ENCODE results near the gene SLC9A4.

SLC9A4 gene

DNA sequence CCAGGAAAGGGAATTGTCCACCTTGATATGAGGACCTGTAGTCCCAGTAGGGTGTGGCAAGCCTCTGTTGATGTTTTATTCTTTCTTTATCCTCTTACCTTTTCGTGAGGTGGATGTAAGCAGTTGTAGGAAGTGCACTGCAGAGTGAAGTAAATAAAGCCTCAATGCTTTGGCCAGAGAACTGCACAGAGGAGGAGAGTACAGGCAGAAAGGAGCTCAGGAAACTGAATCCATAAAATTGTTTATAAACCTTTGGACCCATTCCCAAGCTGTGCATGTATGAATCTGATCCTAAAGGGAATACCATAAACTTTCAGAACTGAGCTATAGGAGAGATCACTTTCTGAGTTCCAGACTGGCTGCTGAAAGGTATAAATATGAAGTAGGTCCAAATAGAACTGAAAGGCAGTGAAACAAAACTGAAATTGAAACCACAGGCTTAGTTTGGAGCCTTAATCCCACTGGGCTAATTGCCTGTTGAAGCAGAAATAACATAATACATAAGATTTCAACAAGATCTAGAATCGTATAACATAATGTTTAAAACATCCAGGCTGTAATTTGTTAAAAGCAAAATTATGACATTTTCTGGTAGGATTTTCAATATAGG is 17.9 kb upstream of the SLC9A4 start:
- no peak overlapping the region for H3K27ac ChIP-seq (ENCODE audit: low read depth, low read length)
- no peaks in the 10 kb centered on the region for H3K4me1 ChIP-seq (ENCODE audit: control insufficient read depth, low read length)
- H3F3A ChIP-seq (ENCODE audit: control insufficient read depth, insufficient read depth): no peaks in the 10 kb centered on the region
- H3K27me3 ChIP-seq (ENCODE audit: control insufficient read depth, low read length): no peaks in the 10 kb centered on the region
- H3K79me2 ChIP-seq (ENCODE audit: control insufficient read depth, low read length): no peaks in the 10 kb centered on the region
- H4K20me1 ChIP-seq (ENCODE audit: control insufficient read depth, insufficient read depth, low read depth, low read length): no peaks in the 10 kb centered on the region
- no peak overlapping the region for H3K4me3 ChIP-seq (ENCODE audit: low read length)
- H3K4me2 ChIP-seq (ENCODE audit: low read length): no peak overlapping the region
- TF ChIP-seq EZH2phosphoT487 (IDR thresholded peaks at IDR 0.05; ENCODE audit: borderline replicate concordance, low read length): no peak
- TF ChIP-seq, protein P1, sequence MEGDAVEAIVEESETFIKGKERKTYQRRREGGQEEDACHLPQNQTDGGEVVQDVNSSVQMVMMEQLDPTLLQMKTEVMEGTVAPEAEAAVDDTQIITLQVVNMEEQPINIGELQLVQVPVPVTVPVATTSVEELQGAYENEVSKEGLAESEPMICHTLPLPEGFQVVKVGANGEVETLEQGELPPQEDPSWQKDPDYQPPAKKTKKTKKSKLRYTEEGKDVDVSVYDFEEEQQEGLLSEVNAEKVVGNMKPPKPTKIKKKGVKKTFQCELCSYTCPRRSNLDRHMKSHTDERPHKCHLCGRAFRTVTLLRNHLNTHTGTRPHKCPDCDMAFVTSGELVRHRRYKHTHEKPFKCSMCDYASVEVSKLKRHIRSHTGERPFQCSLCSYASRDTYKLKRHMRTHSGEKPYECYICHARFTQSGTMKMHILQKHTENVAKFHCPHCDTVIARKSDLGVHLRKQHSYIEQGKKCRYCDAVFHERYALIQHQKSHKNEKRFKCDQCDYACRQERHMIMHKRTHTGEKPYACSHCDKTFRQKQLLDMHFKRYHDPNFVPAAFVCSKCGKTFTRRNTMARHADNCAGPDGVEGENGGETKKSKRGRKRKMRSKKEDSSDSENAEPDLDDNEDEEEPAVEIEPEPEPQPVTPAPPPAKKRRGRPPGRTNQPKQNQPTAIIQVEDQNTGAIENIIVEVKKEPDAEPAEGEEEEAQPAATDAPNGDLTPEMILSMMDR (IDR thresholded peaks at IDR 0.05; ENCODE audit: low read depth, low read length, poor library complexity, severe bottlenecking): no peak
- H3K9me2 ChIP-seq (replicated peaks; ENCODE audit: control insufficient read depth, low read length): no peaks in the 10 kb centered on the region
- peaks cover 6% of the 10 kb centered on the region; the same call in 1 of the 2 replicates for H3K9me3 ChIP-seq (ENCODE audit: control insufficient read depth, insufficient read depth, low read length)
- H3K36me3 ChIP-seq (ENCODE audit: control insufficient read depth, low read length): no peaks in the 10 kb centered on the region

DNA sequence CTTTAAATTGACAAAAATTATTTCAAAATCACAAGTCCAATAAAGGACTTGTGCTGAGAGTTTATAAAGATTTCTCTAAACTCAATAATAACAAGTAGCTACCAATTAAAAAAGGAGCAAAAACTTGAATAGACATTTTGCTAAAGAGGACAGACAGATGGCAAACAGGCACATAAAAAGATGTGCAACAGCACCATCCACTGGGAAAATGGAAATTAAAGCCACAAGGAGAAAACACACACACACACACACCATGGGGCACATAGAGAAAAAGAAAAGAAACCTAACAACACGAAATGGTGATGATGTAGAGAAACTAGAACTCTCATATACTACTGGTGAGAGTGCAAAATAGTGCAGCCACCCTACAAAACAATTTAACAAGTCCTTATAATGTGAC is 12.6 kb upstream of the SLC9A4 start:
- H3K27ac ChIP-seq (ENCODE audit: low read depth, low read length): no peak overlapping the region
- TF ChIP-seq, protein P1 (IDR thresholded peaks at IDR 0.05; ENCODE audit: low read depth, low read length, poor library complexity, severe bottlenecking): no peak
- no peak for TF ChIP-seq EZH2phosphoT487 (IDR thresholded peaks at IDR 0.05; ENCODE audit: borderline replicate concordance, low read length)
- H3K9me2 ChIP-seq (replicated peaks; ENCODE audit: control insufficient read depth, low read length): no peaks in the 10 kb centered on the region
- H3K27me3 ChIP-seq (ENCODE audit: control insufficient read depth, low read length): no peaks in the 10 kb centered on the region
- H3K79me2 ChIP-seq (ENCODE audit: control insufficient read depth, low read length): no peaks in the 10 kb centered on the region
- H3K4me1 ChIP-seq (ENCODE audit: control insufficient read depth, low read length): no peaks in the 10 kb centered on the region
- no peaks in the 10 kb centered on the region for H4K20me1 ChIP-seq (ENCODE audit: control insufficient read depth, insufficient read depth, low read depth, low read length)
- H3K9me3 ChIP-seq (ENCODE audit: control insufficient read depth, insufficient read depth, low read length): peaks cover 5% of the 10 kb centered on the region; the same call in 1 of the 2 replicates
- H3K4me2 ChIP-seq (ENCODE audit: low read length): no peak overlapping the region
- H3K4me3 ChIP-seq (ENCODE audit: low read length): no peak overlapping the region
- no peaks in the 10 kb centered on the region for H3K36me3 ChIP-seq (ENCODE audit: control insufficient read depth, low read length)
- no peaks in the 10 kb centered on the region for H3F3A ChIP-seq (ENCODE audit: control insufficient read depth, insufficient read depth)

- Histone ChIP-seq H3K27ac (ENCODE audit: low read depth, low read length) (no peak overlapping the region), H3K79me2 (ENCODE audit: control insufficient read depth, low read length) (no peaks in the 10 kb centered on the region), H3F3A (ENCODE audit: control insufficient read depth, insufficient read depth) (no peaks in the 10 kb centered on the region), H3K4me2 (ENCODE audit: low read length) (no peak overlapping the region), H3K4me3 (ENCODE audit: low read length) (no peak overlapping the region), H3K9me3 (ENCODE audit: control insufficient read depth, insufficient read depth, low read length) (no peaks in the 10 kb centered on the region), H3K9me2 (replicated peaks; ENCODE audit: control insufficient read depth, low read length) (no peaks in the 10 kb centered on the region), H3K36me3 (ENCODE audit: control insufficient read depth, low read length) (no peaks in the 10 kb centered on the region), H4K20me1 (ENCODE audit: control insufficient read depth, insufficient read depth, low read depth, low read length) (no peaks in the 10 kb centered on the region), H3K4me1 (ENCODE audit: control insufficient read depth, low read length) (no peaks in the 10 kb centered on the region), H3K27me3 (ENCODE audit: control insufficient read depth, low read length) (no peaks in the 10 kb centered on the region)
- no peak for TF ChIP-seq EZH2phosphoT487 (IDR thresholded peaks at IDR 0.05; ENCODE audit: borderline replicate concordance, low read length)
- TF ChIP-seq, protein P1 (IDR thresholded peaks at IDR 0.05; ENCODE audit: low read depth, low read length, poor library complexity, severe bottlenecking): no peak
Observed at GRCh38 chr2:102461188-102461587, 11.8 kb upstream of the SLC9A4 start.
